Measurements from ENCODE around the gene KRT73.

The KRT73 gene

DNA sequence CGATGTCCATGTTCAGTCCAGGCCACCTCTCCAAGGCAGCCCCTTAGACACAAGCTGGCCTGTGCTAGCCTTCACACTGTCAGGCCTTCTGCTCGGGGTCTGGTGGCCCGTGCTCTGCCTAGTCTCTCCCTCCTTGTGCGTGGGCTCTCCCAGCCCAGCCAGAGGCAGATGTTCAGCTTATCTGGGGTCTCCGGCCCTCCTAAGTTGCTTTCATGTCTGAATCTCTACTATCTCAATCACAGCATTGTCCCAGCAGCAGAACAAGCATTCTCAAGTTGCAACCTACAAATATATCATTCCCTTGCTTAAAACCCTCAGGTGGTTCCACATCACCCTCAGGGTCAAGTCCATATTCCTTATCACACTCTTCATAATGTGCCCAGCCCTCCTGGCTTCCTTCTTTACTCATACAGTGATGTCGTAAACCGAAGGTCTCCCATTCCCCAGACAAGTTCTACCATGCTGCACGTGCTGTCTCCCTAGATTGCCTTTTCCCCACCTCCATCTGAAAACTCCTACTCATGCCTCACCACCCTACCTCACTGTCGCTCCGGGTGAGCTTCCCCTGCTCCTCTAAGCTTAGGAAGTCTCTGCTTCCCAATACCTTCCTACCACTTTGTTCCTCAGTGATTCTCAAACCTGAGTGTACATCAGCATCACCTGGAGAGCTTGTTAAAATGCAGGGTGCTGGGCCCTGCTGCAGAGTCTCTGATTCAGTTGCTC lies 1.5 kb downstream of the KRT73 start:
- no peak for DNase-seq

DNA sequence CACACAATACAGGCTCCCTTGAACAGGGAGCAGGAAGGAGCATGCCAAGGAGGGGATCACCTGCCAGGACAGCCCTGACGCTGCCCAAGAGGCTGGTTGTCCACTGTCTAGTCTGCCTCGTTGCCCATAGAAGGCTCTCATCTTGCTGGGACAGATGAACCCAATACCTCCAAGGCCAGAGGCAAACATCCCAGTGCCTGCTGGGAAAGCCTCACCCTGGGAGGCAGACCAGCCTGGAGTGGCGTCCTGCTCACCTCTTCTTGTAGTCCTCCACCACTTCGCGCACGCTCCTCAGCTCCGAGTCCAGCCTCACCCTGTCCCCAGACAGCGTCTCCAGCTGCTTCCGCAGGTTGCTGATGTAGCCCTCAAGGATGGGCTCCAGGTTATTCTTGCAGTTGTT lies 2.4 kb downstream of the KRT73 start:
- DNase-seq, result no peak

DNA sequence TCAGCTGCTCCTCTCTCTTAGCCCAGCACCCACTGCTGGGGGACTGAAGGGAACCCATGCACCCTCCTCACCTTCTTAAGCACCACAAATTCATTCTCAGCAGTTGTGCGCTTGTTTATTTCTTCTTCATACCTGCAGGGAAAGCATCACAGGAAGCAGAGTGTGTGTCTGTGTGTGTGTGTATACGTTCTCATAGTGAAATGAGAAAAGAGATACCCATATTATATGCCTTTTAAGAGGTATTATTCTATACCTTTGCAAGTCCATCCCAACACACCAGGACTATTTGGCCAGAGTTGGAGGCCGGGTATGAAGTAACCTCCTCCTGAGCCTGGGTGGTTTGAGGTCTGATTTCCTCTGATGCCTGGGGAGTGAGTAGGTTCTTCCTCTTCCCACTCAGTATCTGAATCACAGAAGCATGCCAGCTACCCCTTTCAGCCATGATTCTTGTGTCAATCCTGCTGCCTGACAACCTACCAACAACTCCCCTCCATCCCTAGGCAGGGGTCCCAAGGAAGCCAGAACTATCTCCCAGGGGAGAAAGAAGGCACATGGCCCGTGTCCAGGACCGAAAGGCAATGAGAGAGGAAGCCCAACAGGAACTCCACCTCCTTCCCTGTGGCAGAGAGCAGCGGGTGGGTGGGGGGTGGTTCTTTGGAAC lies 3.0 kb downstream of the KRT73 start:
- DNase-seq, result no peak

DNA sequence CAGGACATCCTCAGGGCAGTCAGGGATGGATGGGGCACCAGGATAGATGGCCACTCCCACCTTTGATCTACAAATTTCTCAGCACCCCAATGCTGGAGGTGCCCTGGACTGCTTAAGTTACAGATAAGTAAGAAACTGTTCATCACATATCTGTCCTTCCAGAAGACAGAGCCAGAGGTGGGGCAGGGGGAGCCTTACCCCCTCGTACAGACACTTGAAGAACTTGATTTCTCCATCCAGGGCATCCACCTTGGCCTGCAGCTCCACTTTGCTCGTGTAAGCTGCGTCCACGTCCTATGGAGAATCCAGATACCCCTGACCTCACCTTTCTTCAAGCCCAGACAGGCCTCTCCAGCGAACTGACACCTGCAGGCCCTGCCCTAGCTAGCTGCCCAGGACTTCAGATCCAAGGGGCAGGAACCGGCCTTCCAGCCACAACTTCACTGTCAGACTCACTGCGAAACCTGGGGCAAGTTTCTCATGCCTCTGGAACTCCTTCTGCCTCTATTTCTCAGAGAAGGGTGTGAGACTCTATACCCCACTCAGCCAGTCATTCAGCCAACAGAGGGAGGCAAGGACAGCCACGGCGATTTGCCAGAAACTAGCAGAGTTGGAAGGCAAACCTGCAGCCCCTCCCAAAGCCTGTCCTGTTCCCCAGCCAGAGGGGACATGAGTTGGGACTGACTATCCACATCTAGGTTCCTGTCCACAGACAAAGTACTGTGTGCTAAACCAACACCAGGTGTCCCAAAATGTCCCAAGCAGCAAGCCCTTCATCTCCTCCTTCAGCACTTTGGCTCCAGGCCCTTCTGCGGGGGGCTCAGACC lies 3.8 kb downstream of the KRT73 start:
- no peak for DNase-seq

DNA sequence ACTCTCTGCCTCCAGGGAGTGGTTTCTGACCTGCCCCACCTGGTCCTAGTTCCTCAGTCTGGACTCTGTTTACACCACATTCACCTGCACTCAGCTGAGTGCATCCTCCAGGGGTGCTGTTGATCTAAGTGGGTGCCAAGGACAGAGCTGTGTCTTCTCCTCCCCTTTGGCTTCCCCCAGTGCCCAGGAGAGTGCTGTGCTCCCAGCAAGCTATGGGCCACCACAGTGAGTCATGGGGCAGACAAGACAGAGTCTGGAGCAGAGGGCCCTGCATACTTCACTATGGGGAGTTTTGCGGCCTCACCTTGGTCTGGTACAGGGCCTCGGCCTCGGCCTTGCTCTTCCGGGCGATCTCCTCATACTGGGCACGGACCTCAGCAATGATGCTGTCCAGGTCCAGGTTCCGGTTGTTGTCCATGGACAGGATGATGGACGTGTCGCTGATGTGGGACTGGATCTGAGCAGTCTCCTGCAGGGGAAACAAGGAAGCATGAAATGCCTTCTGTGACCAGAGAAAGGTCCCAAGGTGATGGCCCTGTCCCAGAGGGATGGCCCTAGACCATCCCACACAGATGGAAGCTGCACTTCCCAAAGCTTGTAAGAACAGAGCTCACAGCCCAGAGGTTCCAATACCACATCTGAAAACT lies 4.9 kb downstream of the KRT73 start:
- DNase-seq, result no peak

DNA sequence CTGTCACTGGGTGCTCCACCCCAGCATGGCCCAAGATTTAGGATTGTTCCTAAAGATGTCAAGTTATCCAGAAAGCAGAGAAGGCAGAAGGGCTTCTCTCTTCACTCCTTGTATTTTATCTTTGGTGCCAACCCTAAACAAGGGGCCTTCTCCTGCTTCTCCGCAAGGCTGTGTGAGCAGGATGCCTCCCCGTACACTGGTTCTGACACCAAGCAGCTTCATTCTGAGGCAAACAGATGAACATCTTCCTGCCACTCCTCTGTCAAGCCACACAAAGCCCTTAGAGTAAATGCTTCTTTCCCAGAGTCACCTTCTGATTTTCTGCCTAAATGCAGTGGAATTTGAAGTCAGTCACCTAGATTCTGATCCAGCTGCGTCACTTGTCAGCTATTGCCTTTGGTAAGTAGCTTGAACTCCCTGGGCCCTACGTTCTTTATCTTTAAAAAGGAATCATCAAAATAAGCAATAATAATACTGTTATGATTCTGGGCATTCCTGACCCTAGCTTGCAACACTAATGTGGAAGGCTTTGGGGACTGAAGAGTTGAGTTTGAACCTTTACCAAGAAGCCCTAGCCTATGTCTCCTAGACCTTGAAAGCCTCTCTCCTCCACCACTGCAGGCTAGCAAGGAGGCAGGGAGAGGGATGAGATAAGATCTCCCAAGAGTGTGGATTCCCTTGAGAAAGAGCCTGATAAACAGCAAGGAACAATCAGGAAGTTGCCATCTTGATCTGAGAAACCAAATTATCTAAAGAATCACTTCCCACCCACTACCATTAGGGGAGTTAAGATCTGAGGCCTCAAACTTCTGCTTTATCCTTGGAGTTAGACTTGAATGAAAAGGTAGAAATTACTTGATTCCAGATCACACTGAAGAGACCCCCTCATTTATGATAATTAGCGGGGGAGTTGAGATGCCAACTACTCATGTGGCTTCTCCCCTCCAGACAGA lies 5.7 kb downstream of the KRT73 start:
- no peak for DNase-seq

DNA sequence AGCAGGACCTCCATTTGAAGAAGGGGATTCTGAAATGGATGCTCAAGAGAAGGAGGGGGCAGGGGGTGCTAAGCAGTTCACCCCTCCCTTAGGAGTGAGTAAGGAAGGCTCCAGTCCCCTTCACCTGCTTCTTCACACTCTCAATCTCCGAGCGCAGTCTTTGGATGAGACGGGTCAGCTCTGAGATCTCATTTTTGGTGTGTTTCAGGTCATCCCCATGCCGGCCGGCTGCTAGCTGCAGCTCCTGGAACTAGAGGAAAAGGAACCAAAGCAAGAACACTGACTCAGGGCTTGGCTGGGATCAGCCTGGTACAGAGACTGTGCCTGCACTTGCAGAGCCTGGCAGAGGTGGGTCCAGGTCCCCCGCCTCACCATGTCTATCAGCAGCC lies 7.3 kb downstream of the KRT73 start:
- no peak for DNase-seq

DNA sequence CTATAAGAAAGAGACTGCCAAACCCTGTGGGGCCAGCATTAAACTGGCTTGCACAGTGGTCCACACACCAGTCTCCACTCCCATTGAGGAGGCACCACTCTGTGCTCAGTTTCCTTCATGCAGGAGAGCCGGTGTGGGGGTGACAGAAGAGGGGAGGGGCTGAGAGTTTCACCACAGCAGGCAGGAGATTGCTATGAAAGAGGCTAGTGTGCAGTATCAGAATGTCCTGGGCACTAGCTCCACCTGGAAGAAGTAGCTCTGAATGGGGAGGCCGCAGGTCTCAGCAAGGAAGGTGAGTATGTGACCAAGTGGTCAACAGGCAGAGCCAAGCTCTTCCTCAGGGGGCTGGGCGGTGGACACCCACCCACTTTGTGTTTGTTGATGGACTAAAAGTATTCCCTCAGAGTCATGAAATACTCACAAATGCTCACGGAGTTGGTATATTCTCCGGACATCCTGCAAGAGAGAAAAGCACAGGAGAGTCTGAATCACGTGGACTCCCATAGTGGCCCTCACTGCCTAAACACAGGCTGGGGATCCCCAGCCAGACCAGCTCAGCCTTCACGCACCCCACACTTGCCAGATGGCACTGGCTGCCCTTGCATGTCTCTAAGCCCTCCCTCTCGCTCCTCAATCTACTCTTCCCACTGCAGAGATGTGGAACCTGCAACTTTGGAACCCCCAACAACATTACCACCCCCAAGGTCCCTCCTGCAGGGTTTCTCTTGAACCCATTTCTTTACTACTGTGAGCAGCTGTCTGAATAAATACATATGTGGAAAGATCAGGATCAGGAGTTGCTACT lies 9.3 kb downstream of the KRT73 start:
- no peak for DNase-seq

DNA sequence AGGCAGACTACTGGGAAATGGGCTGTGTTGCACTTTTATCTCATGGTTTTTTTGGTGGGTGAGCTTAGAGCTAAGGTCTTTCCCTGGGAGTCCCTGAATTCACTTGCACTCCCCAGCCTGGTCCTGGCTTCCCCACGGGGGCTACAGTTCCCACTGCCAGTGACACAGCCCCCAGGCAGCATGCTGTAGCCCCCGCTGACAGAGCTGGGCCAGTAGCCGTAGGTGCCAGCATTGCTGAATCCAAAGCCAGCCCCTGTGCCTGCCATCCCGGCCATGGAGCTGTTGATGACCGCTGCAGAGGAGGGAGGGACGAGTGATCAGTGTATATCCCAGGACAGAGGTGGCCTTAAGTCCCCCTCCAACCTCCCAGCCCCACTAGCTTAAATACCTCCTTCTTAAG lies 10.2 kb downstream of the KRT73 start:
- no peak for DNase-seq

DNA sequence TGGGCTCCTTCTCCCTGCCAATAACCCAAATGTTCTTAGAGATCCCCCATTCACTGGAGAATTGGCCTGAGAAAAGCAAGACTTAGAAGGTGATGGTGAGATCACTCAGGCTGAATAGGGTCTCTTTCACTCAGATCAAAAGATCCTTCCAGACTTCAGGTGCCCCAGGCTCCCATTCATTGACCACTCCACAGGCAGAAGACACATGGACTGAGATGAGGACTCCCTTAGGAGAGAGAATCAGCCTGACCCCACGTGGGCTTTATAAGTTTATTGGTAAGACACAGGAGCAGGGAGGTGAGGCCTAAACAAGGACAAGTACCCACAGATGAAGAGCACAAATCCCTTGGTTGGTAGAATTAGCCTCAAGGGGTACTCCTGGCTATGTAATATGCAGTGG lies 11.0 kb downstream of the KRT73 start:
- DNase-seq, result no peak

DNA sequence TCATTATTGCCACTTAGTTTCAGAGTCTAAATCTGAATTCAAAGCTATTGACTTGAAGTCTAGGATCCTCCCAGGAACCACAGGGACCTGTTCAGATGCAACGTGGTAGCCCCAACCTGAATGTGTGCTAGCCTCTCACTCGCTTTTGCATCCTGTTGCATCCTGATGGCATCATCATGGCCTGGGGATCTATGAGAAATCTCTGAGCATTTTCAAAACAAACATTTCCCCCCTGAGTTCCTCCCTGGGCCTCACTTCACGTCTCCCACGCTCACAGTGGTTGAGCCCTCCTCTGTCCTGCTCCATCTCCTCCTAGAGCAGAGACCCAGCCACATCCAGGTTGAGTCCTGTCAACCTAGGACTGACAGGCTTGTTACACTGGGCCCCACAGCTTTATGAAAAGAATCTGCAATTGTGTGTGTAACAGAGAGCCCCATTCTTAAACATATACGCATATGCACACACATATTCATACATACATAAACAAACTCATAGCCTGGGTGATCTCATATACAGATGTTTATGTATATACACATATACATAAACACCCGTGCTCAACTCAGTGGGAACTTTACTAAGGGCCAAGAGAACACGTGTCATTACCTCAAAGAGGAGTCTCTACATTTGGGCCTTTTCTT lies 11.7 kb downstream of the KRT73 start:
- no peak for DNase-seq

DNA sequence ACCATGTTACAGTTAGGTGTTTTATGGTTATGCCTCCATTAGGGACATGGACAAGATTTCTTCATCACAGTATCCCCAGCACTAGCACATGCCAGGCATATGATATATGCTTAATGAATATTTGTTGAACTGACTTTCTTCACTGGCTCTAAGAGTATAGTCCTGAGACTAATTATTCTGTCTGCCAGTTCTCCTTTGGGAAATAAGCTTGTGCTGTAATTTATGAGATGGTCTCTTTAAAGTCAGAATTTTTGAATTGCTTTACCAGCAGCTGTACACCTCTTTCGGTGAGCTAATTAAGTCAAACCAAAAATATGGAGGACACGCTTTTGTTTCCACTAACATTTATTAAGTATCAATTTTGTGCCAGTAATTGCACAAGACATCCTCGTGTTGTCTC lies 12.3 kb downstream of the KRT73 start:
- DNase-seq, result no peak

DNA sequence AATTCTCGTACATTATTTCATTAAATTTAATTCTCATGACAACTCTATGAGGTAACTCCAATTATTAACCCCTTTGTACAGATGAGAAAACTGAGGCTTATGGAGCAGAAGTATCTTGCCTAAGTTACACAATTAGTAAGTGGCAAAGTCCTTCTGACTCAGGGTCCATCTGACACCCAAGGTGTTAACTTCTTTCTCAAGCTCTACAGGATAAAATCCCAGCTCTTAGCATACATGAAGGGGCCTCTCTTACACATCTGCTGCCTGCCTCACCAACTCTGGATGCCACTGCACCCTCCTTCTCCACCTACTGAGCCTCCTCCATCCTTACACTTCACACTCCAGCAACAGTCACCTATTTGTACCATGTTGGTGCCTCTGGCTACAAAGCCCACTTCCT lies 12.8 kb downstream of the KRT73 start:
- DNase-seq, result no peak

DNA sequence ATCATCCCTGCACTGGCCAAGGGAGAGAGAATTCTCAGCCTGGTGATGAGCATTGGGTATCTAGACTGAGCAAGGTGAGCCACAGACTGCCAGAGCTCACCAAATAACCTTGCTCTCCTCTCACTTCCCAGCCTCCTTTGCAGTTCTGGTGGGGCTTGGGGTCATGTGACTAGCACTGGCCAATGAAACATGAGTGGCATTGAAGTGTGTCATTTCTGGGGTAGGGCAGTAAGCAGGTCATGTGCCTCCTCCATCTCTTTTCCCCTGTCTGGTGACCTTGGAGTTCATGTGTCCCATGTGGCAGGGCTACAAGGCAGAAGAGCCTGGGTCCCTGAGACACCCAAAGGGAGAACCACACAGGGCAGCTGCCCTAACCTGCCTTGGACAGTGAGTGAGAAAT lies 13.5 kb downstream of the KRT73 start:
- no peak for DNase-seq

DNA sequence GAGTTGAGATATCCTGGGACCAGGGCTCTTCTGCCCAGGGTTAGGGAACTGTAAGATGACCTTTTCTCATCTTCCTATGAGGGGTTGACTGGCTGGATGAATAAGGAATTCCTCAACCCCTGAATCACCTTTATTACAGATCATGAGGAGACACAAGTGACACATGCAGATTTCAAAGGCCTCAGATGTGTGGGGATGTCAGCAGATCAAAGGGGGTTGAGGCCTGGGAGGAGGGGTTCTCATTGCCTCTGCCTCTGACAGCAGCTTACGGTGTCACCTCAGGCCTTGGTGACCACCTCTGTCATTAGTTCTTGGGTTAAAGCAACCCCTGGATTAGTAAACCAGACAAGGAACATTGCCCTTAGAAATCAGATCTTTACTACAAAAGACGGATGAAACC lies 15.0 kb downstream of the KRT73 start:
- no peak for DNase-seq

DNA sequence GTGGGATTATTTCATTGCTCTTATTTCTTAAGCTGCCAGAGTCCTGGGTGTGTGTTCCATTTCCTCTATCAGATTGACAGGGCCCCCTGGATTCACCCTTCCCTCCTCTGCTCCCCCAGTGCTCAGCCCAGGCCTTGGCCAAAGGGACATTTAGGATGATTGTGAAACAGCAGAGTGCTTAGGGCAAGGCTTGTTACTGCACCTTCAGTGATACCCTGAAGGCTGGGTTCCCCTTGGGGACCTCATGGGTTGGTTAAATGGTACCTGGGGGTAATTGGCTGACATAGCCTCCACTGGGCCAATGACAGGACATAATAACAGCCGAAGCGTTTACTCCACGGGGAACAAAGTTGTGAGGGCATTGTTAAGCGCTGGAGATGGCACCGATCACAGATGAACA lies 15.8 kb downstream of the KRT73 start:
- DNase-seq, result no peak

DNA sequence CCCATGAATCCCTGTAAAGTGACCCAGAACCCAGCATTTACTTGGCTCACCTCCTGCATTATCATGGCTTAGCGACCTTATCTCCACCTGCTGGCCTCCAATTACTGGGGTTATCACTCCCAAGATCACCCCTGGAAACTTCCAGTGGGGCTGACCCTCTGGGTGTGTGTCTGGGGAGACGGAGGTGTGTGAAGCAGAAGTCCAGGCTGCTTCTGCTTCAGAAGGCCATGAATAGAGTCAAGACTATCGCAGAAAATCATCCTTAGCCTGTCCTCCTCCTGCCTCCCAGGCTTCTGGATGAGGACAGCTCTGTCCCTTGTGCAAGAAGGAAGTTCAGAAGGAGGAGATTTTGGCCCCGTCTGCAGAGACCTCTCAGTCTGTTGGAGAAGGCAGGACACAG lies 16.7 kb downstream of the KRT73 start:
- no peak for DNase-seq

DNA sequence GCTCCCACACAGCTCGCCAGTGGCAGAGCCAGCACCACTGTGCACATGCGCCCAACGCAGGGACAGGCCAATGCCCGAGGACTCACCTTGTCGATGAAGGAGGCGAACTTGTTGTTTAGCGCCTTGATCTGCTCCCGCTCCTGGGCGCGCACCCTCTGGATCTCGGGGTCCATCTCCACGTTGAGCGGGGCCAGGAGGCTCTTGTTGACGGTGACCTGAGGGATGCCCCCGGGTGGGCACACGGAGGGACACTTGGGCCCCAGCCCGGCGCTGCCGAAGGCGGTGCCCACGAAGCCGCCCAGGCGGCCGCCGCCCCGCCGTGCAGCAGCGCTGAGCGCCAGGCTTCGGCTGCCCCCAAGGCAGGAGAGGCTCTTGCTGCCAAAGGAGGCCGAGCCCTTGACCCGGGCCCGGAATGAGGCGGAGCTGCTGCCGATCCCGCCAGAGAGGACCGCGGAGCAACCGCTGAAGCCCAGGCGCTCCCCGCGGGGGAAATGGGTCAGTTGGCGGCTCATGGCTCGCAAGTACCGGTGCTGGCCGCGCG lies 17.3 kb downstream of the KRT73 start, which contains the start of gene KRT72:
TSS of gene KRT72 (minus strand) at position 523 of the 541 bp plus-strand sequence. CDS start at position 512, 11 bp downstream.
- DNase-seq, result no peak

DNA sequence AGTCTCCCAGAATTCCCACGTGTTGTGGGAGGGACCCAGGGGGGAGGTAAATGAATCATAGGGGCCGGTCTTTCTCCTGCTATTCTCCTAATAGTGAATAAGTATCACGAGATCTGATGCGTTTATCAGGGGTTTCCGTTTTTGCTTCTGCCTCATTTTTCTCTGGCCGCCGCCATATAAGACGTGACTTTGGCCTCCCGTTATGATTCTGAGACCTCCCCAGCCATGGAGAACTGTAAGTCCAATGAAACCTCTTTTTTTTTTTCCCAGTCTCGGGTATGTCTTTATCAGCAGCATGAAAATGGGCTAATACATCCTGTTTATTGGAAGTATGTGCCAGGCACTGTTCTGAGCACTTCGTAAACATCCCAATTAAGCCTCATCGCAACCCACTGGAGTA lies 17.9 kb downstream of the KRT73 start:
- no peak for DNase-seq

DNA sequence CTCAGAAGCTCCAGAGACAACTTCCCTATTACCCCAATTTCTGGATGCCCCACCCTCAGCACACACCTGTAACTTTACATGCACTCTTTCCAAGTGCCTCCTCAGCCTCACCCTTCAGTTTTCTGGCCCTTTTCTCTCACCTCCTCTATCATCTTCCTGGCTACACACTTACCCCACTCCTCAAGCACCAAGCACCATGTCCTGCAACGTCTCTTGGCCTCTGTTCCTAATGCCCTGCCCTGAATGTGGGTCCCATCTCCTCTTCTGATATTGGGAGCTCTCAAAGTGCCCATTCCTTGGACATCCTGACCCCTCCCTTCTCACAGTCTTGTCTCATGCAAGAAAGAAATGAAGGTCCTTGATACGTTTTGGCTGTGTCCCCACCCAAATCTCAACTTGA lies 18.3 kb downstream of the KRT73 start:
- no peak for DNase-seq

DNA sequence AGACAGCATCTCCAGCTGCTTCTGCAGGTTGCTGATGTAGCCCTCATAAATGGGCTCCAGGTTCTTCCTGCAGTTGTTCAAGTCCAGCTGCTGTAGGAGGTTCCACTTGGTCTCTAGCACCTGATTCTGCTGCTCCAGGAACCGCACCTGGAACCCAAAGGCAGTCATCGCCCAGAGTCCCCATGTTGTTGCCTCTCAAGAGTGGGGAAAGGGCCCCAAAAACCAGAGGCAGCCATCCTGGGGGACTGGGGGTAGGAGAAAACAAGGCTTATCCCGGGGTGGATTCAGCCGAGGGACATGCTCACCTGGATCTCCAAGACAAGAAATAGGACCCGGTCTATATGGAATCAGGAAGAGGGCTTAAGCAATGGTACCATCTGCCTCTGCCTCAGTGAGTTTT lies 19.4 kb downstream of the KRT73 start:
- DNase-seq, result no peak

Measured in NCI-H2029 treated with DMSO at 0.1 percent for 48 hours (cell line).